Endothelial cell of umbilical vein (primary cell): ENCODE results near the gene PRRG1. TPM values are rescaled to one million over a fixed set of nuclear protein-coding genes. Genes with fewer than 3 reads are reported as not detected.

Source experiments
- BruUV-seq: library from RNA; stranded (reverse); fragments of 400-500 nt; replicated peaks from 2 replicates; lab custom pipeline; 2021; lab: Mats Ljungman, UMichigan
- CTCF ChIA-PET: fragments of 300-600, 350-600 bp; sonication (Branson Sonifier 250); formaldehyde crosslinking; loops from one replicate; lab custom pipeline; 2021; ENCODE audit warnings: antibody characterized with exemption, inconsistent platforms; lab: Charles Lee
- POLR2A ChIA-PET: fragments of 300-600, 350-600 bp; sonication (Branson Sonifier 250); formaldehyde crosslinking; loops from one replicate; lab custom pipeline; 2021; ENCODE audit warnings: antibody characterized with exemption, inconsistent platforms; lab: Charles Lee
- DNase-seq: peaks from one replicate; pipeline ENCODE4 v3.0.0-alpha.2; 2011; ENCODE audit warnings: low read depth, low spot score
- FAIRE-seq: peaks from 2 replicates; lab custom pipeline; 2011; peaks lifted over from hg19 to GRCh38; lab: Jason Lieb, UNC
- H2AFZ ChIP-seq: 2 replicates; pipeline ENCODE4 v1.6.0; 2012; ENCODE audit warnings: low read depth, low read length, control low read depth, inconsistent platforms
- H3K27ac ChIP-seq: 2 replicates; pipeline ENCODE4 v1.5.1; 2011; ENCODE audit warnings: low read depth, mild to moderate bottlenecking, control low read depth, low read length, moderate library complexity; ENCODE audit not compliant: insufficient read depth
- H3K27me3 ChIP-seq, 2 experiments: 2 replicates each; pipeline versions ENCODE4 v1.6.0 to v1.6.1; 2011; ENCODE audit warnings: low read length in 2 of 2, mixed read lengths in 1 of 2; ENCODE audit not compliant: control insufficient read depth in 2 of 2, insufficient read depth in 2 of 2
- H3K36me3 ChIP-seq, 2 experiments: 2 replicates in 1 of 2; 3 replicates in 1 of 2; pipeline ENCODE4 v1.5.1; 2011; ENCODE audit warnings: low read length in 2 of 2, mild to moderate bottlenecking in 1 of 2, moderate library complexity in 1 of 2; ENCODE audit not compliant: control insufficient read depth in 2 of 2, insufficient read depth in 2 of 2; ENCODE audit errors: extremely low read depth in 1 of 2
- H3K4me1 ChIP-seq: 3 replicates; pipeline ENCODE4 v1.5.1; 2011; ENCODE audit warnings: mild to moderate bottlenecking, low read length; ENCODE audit not compliant: control insufficient read depth, insufficient read depth; ENCODE audit errors: extremely low read depth
- H3K4me2 ChIP-seq: 2 replicates; pipeline ENCODE4 v1.6.1; 2011; ENCODE audit warnings: low read length, control low read depth, mixed read lengths; ENCODE audit not compliant: insufficient read depth
- H3K4me3 ChIP-seq, 3 experiments: fragments of 200-600 bp in 1 of 3; sonication (generic), shearing (Covaris generic) in 1 of 3; replicated peaks in 1 of 3; 2 replicates each; pipeline ENCODE4 v1.5.1; 2011 to 2016; ENCODE audit warnings: control low read depth in 3 of 3, low read length in 3 of 3, mild to moderate bottlenecking in 2 of 3, inconsistent platforms in 1 of 3, low read depth in 1 of 3, moderate library complexity in 1 of 3; ENCODE audit not compliant: insufficient read depth in 1 of 3
- H3K79me2 ChIP-seq: 2 replicates; pipeline ENCODE4 v1.6.0; 2012; ENCODE audit warnings: low read length, inconsistent platforms; ENCODE audit not compliant: control insufficient read depth, insufficient read depth
- H3K9ac ChIP-seq: replicated peaks from 2 replicates; pipeline ENCODE3; 2011; ENCODE audit warnings: low read length, control low read depth; ENCODE audit not compliant: insufficient read depth; ENCODE audit errors: extremely low read depth
- H3K9me1 ChIP-seq: replicated peaks from 3 replicates; pipeline ENCODE4 v1.6.0; 2011; ENCODE audit warnings: mild to moderate bottlenecking, low read length; ENCODE audit not compliant: control insufficient read depth, insufficient read depth; ENCODE audit errors: extremely low read depth
- H3K9me3 ChIP-seq: replicated peaks from 2 replicates; pipeline ENCODE4 v1.5.1; 2012; ENCODE audit warnings: low read length, inconsistent platforms; ENCODE audit not compliant: control insufficient read depth, insufficient read depth
- H4K20me1 ChIP-seq: replicated peaks from 2 replicates; pipeline ENCODE3; 2011; ENCODE audit warnings: mild to moderate bottlenecking, low read length; ENCODE audit not compliant: control insufficient read depth, insufficient read depth; ENCODE audit errors: extremely low read depth
- EZH2 ChIP-seq: IDR thresholded peaks from 2 replicates; pipeline ENCODE4 v1.6.1; 2012; ENCODE audit warnings: borderline replicate concordance, low read depth, mild to moderate bottlenecking, moderate library complexity, low read length, inconsistent platforms; ENCODE audit not compliant: severe bottlenecking
- FOS ChIP-seq: IDR thresholded peaks from 2 replicates; pipeline ENCODE4 v1.6.1; 2011; ENCODE audit warnings: mild to moderate bottlenecking, low read length, moderate library complexity, borderline replicate concordance; ENCODE audit not compliant: insufficient read depth
- GATA2 ChIP-seq: IDR thresholded peaks from 2 replicates; pipeline ENCODE4 v1.7.0; 2011; ENCODE audit warnings: low read depth, mild to moderate bottlenecking, moderate library complexity, mixed read lengths, low read length; ENCODE audit not compliant: insufficient read length, insufficient read depth
- JUN ChIP-seq: IDR thresholded peaks from 2 replicates; pipeline ENCODE4 v1.6.1; 2011; ENCODE audit warnings: borderline replicate concordance, low read depth; ENCODE audit not compliant: insufficient read length, insufficient read depth
- MYC ChIP-seq: IDR thresholded peaks from one replicate; pipeline ENCODE4 v1.6.1; 2011; ENCODE audit warnings: mild to moderate bottlenecking, low read depth, low read length
- POLR2A ChIP-seq: IDR thresholded peaks from 2 replicates; pipeline ENCODE4 v1.6.1; 2012; ENCODE audit warnings: low read depth, mild to moderate bottlenecking, control low read depth, low read length
- POLR2AphosphoS5 ChIP-seq: IDR thresholded peaks from 2 replicates; pipeline ENCODE4 v1.6.1; 2012; ENCODE audit warnings: low read depth, mild to moderate bottlenecking, control low read depth, low read length, moderate library complexity; ENCODE audit not compliant: insufficient read depth
- dilution Hi-C: fragments of 300-500 bp; cut with MboI; formaldehyde crosslinking; loops from one replicate; pipeline ENCODE4 v1.15.0; 2019; ENCODE audit warnings: low sequenced_read_pairs; ENCODE audit not compliant: extremely low pct_ligation_motif_present
- intact Hi-C: fragments of 100-400 bp; cut with micrococcal nuclease; formaldehyde crosslinking; loops from one replicate; pipeline ENCODE4 v1.10.0; 2022
- polyA plus RNA-seq, 4 experiments: library from polyadenylated mRNA; depleted of rRNA in 3 of 4; stranded (reverse) in 3 of 4; unstranded in 1 of 4; fragments of >200 nt; gene quantifications; 2 replicates each; pipeline versions ENCODE4 v1.2.1 to v1.2.3, GENCODE V29; 2011 to 2012; ENCODE audit warnings: missing spikeins in 1 of 4
- total RNA-seq: library from RNA; stranded (reverse); gene quantifications from 2 replicates; pipeline ENCODE4 v1.2.3, GENCODE V29; 2021
- TF ChIP-seq, protein P1 (sequence below): IDR thresholded peaks from 2 replicates; pipeline ENCODE4 v1.6.1; 2011; ENCODE audit not compliant: insufficient read depth, insufficient read length
- TF ChIP-seq, protein P2 (sequence below), 2 donors: IDR thresholded peaks; 1 replicate in 1 of 2; 2 replicates in 1 of 2; pipeline ENCODE4 v1.5.1; 2011; ENCODE audit warnings: low read length in 2 of 2, mild to moderate bottlenecking in 2 of 2, moderate library complexity in 2 of 2, control low read depth in 1 of 2, inconsistent platforms in 1 of 2, low read depth in 1 of 2; ENCODE audit not compliant: insufficient read depth in 1 of 2; ENCODE audit errors: extremely low read depth in 1 of 2

The PRRG1 gene
- total and polyA plus RNA-seq, 2 donors (not counting 3 experiments of a cell fraction or from before 2014, with no cell fraction given): 37.6 to 46.3 TPM

DNA sequence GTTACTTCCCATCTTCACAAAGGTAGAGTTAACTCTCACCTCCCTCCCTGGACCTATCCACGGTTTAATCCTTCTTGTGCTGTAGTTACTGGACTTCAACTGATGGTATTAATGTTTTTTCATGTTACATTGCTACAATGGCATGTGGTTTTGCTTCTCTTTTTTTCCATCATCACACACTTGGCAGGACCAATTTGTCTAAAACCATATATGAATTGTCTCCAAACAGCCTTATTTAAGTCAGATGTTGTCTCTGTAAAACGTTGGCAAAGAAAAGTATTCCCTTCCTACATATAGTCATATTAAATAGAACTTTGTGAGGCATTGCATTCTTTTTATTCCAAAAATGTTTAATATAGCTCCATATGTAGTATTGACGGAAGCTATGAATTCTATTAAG, 15.5 kb downstream of the PRRG1 start:
- Histone ChIP-seq H3K79me2 (peaks cover 44% of the 10 kb centered on the region), H3K9ac (no peak overlapping the region), H3K9me3 (no peaks in the 10 kb centered on the region), H3K4me2 (no peak overlapping the region), H3K36me3 (no peaks in the 10 kb centered on the region), H3K4me3 (no peak overlapping the region), H3K27me3 (no peaks in the 10 kb centered on the region), H3K4me1 (peaks cover 8% of the 10 kb centered on the region), H2AFZ (no peak overlapping the region), H4K20me1 (peaks cover 5% of the 10 kb centered on the region), H3K9me1 (no peaks in the 10 kb centered on the region), H3K27ac (no peak overlapping the region)
- dilution Hi-C loops (no loop called here), intact Hi-C loops (no loop called here)
- BruUV-seq: no TSS peak
- ChIA-PET POLR2A (no interaction called here), CTCF (interaction anchor here (1.2 kb wide), 1 partner anchor 13 kb away, joined by 3 read pairs; no protein-coding TSS in a partner anchor)
- no peak for DNase-seq
- no peak for FAIRE-seq
- TF ChIP-seq POLR2A (no peak), EZH2 (no peak), POLR2AphosphoS5 (no peak), FOS (no peak), GATA2 (no peak), JUN (no peak), MYC (no peak)
- TF ChIP-seq, protein P1, sequence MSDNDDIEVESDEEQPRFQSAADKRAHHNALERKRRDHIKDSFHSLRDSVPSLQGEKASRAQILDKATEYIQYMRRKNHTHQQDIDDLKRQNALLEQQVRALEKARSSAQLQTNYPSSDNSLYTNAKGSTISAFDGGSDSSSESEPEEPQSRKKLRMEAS: no peak
- TF ChIP-seq, protein P2, sequence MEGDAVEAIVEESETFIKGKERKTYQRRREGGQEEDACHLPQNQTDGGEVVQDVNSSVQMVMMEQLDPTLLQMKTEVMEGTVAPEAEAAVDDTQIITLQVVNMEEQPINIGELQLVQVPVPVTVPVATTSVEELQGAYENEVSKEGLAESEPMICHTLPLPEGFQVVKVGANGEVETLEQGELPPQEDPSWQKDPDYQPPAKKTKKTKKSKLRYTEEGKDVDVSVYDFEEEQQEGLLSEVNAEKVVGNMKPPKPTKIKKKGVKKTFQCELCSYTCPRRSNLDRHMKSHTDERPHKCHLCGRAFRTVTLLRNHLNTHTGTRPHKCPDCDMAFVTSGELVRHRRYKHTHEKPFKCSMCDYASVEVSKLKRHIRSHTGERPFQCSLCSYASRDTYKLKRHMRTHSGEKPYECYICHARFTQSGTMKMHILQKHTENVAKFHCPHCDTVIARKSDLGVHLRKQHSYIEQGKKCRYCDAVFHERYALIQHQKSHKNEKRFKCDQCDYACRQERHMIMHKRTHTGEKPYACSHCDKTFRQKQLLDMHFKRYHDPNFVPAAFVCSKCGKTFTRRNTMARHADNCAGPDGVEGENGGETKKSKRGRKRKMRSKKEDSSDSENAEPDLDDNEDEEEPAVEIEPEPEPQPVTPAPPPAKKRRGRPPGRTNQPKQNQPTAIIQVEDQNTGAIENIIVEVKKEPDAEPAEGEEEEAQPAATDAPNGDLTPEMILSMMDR (IDR thresholded peaks at IDR 0.05; ENCODE audit: extremely low read depth in 1 of 2, insufficient read depth in 1 of 2, low read depth in 1 of 2, low read length in 2 of 2): no peak
